HUES6 (cell line): ENCODE data around the gene MS4A15.

ENCODE experiments used
- H3K27ac ChIP-seq: 2 replicates; pipeline ENCODE4 v1.7.0; 2013; ENCODE audit warnings: low read depth, mild to moderate bottlenecking, low read length, inconsistent platforms
- H3K27me3 ChIP-seq: 2 replicates; pipeline ENCODE4 v1.6.1; 2013; ENCODE audit warnings: low read length; ENCODE audit not compliant: control insufficient read depth, insufficient read depth
- H3K36me3 ChIP-seq: 2 replicates; pipeline ENCODE4 v1.6.1; 2013; ENCODE audit warnings: low read length; ENCODE audit not compliant: control insufficient read depth, insufficient read depth
- H3K4me1 ChIP-seq: 2 replicates; pipeline ENCODE4 v1.6.1; 2013; ENCODE audit warnings: low read length; ENCODE audit not compliant: control insufficient read depth, insufficient read depth
- H3K4me3 ChIP-seq: 2 replicates; pipeline ENCODE4 v1.5.1; 2013; ENCODE audit warnings: low read depth, low read length
- H3K9ac ChIP-seq: one replicate; pipeline ENCODE4 v1.6.1; 2013; ENCODE audit warnings: mild to moderate bottlenecking, low read length
- H3K9me3 ChIP-seq: 2 replicates; pipeline ENCODE4 v1.6.1; 2013; ENCODE audit warnings: low read depth, low read length; ENCODE audit not compliant: control insufficient read depth, insufficient read depth

The MS4A15 gene

GRCh38 chr11:60785136-60785535, 28.5 kb downstream of the MS4A15 start, which contains the start of gene MS4A10:
Gene MS4A10 (plus strand): TSS chr11:60785333. CDS start chr11:60790336, 5,003 bp downstream.
- H3K9me3 ChIP-seq, result peaks cover 13% of the 10 kb centered on the region; the same call in 1 of the 2 replicates
- no peaks in the 10 kb centered on the region; the same call in 1 of the 2 replicates for H3K4me1 ChIP-seq
- H3K27me3 ChIP-seq, result no peaks in the 10 kb centered on the region; the same call in 1 of the 2 replicates
- H3K27ac ChIP-seq, result no peak within 1 kb of the TSS
- no peaks in the 10 kb centered on the region for H3K36me3 ChIP-seq
- H3K4me3 ChIP-seq, result no peak within 1 kb of the TSS
- no peak within 1 kb of the TSS for H3K9ac ChIP-seq

GRCh38 chr11:60785806-60786361, 29.2 kb downstream of the MS4A15 start:
- Histone ChIP-seq H3K27me3 (no peaks in the 10 kb centered on the region; the same call in 1 of the 2 replicates), H3K9me3 (peaks cover 19% of the 10 kb centered on the region), H3K36me3 (no peaks in the 10 kb centered on the region), H3K9ac (no peak overlapping the region), H3K4me1 (no peaks in the 10 kb centered on the region; the same call in 1 of the 2 replicates), H3K4me3 (no peak overlapping the region), H3K27ac (no peak overlapping the region)

GRCh38 chr11:60786811-60787567, 30.3 kb downstream of the MS4A15 start:
- Histone ChIP-seq H3K27ac (no peak overlapping the region), H3K4me1 (no peaks in the 10 kb centered on the region; the same call in 1 of the 2 replicates), H3K9me3 (peaks cover 30% of the 10 kb centered on the region), H3K9ac (no peak overlapping the region), H3K27me3 (no peaks in the 10 kb centered on the region), H3K36me3 (no peaks in the 10 kb centered on the region), H3K4me3 (no peak overlapping the region)

GRCh38 chr11:60788401-60789125, 31.9 kb downstream of the MS4A15 start:
- H3K9ac ChIP-seq, result no peak overlapping the region
- no peaks in the 10 kb centered on the region for H3K36me3 ChIP-seq
- no peaks in the 10 kb centered on the region; the same call in 1 of the 2 replicates for H3K4me1 ChIP-seq
- H3K4me3 ChIP-seq, result no peak overlapping the region
- H3K27me3 ChIP-seq, result no peaks in the 10 kb centered on the region; the same call in 1 of the 2 replicates
- no peak overlapping the region for H3K27ac ChIP-seq
- H3K9me3 ChIP-seq, result peaks cover 45% of the 10 kb centered on the region

- H3K27ac ChIP-seq, result no peak overlapping the region
- H3K4me1 ChIP-seq, result no peaks in the 10 kb centered on the region; the same call in 1 of the 2 replicates
- H3K36me3 ChIP-seq, result no peaks in the 10 kb centered on the region
- H3K4me3 ChIP-seq, result no peak overlapping the region
- H3K27me3 ChIP-seq, result no peaks in the 10 kb centered on the region; the same call in 1 of the 2 replicates
- no peak overlapping the region for H3K9ac ChIP-seq
- H3K9me3 ChIP-seq, result peaks cover 46% of the 10 kb centered on the region
These were observed 34.1 kb downstream of the MS4A15 start for GRCh38 chr11:60790726-60791125.

GRCh38 chr11:60791153-60791933, 34.7 kb downstream of the MS4A15 start:
- no peaks in the 10 kb centered on the region for H3K36me3 ChIP-seq

GRCh38 chr11:60792521-60792920, 35.9 kb downstream of the MS4A15 start:
- H3K9me3 ChIP-seq, result peaks cover 48% of the 10 kb centered on the region
- no peak overlapping the region for H3K27ac ChIP-seq
- no peaks in the 10 kb centered on the region for H3K36me3 ChIP-seq
- H3K27me3 ChIP-seq, result no peaks in the 10 kb centered on the region; the same call in 1 of the 2 replicates
- H3K4me1 ChIP-seq, result no peaks in the 10 kb centered on the region
- H3K4me3 ChIP-seq, result no peak overlapping the region
- no peak overlapping the region for H3K9ac ChIP-seq

More at GRCh38 chr11:60791153-60791933, 34.7 kb downstream of the MS4A15 start:
- Histone ChIP-seq H3K27ac (no peak overlapping the region), H3K9ac (no peak overlapping the region), H3K27me3 (no peaks in the 10 kb centered on the region; the same call in 1 of the 2 replicates), H3K4me1 (no peaks in the 10 kb centered on the region), H3K9me3 (peaks cover 48% of the 10 kb centered on the region), H3K4me3 (no peak overlapping the region)

- Histone ChIP-seq H3K27ac (no peak overlapping the region), H3K4me3 (no peak overlapping the region), H3K9me3 (peaks cover 35% of the 10 kb centered on the region), H3K36me3 (no peaks in the 10 kb centered on the region), H3K9ac (no peak overlapping the region), H3K4me1 (no peaks in the 10 kb centered on the region), H3K27me3 (peaks cover 6% of the 10 kb centered on the region; the same call in 1 of the 2 replicates)
These were observed 38.6 kb downstream of the MS4A15 start for GRCh38 chr11:60795291-60795690.

- no peaks in the 10 kb centered on the region for H3K4me1 ChIP-seq
- H3K27ac ChIP-seq, result no peak overlapping the region
- H3K4me3 ChIP-seq, result no peak overlapping the region
- H3K9ac ChIP-seq, result no peak overlapping the region
- peaks cover 6% of the 10 kb centered on the region; the same call in 1 of the 2 replicates for H3K27me3 ChIP-seq
- H3K36me3 ChIP-seq, result no peaks in the 10 kb centered on the region
- peaks cover 8% of the 10 kb centered on the region; the same call in 1 of the 2 replicates for H3K9me3 ChIP-seq
These were observed 41.4 kb downstream of the MS4A15 start for GRCh38 chr11:60797846-60798630.

- Histone ChIP-seq H3K4me3 (no peak overlapping the region), H3K36me3 (no peaks in the 10 kb centered on the region), H3K27me3 (peaks cover 6% of the 10 kb centered on the region; the same call in 1 of the 2 replicates), H3K9me3 (peaks cover 2% of the 10 kb centered on the region; the same call in 1 of the 2 replicates), H3K4me1 (no peaks in the 10 kb centered on the region), H3K9ac (no peak overlapping the region), H3K27ac (no peak overlapping the region)
These were observed 42.0 kb downstream of the MS4A15 start for GRCh38 chr11:60798631-60799030.
